GM12875 (cell line): Measurements from ENCODE around the gene U2AF1L4.

ENCODE experiments used
- H3K4me3 ChIP-seq: one replicate; pipeline ENCODE4 v1.5.1; 2011; ENCODE audit warnings: low read depth, low read length, control low read depth
- CTCF ChIP-seq: IDR thresholded peaks from 2 replicates; pipeline ENCODE4 v1.5.1; 2011; ENCODE audit warnings: low read depth, mild to moderate bottlenecking, control low read depth, inconsistent platforms, low read length, moderate library complexity, borderline replicate concordance; ENCODE audit not compliant: insufficient read depth

The U2AF1L4 gene

GRCh38 chr19:35717665-35718344 lies 27.4 kb downstream of the U2AF1L4 start, which contains the start of gene KMT2B:
Gene KMT2B, plus strand, starts transcription at chr19:35718003. Its CDS starts 16 bp downstream, at chr19:35718019.
- peak within 1 kb of the TSS; percentile 84 for H3K4me3 ChIP-seq
- TF ChIP-seq CTCF, result no peak

DNA sequence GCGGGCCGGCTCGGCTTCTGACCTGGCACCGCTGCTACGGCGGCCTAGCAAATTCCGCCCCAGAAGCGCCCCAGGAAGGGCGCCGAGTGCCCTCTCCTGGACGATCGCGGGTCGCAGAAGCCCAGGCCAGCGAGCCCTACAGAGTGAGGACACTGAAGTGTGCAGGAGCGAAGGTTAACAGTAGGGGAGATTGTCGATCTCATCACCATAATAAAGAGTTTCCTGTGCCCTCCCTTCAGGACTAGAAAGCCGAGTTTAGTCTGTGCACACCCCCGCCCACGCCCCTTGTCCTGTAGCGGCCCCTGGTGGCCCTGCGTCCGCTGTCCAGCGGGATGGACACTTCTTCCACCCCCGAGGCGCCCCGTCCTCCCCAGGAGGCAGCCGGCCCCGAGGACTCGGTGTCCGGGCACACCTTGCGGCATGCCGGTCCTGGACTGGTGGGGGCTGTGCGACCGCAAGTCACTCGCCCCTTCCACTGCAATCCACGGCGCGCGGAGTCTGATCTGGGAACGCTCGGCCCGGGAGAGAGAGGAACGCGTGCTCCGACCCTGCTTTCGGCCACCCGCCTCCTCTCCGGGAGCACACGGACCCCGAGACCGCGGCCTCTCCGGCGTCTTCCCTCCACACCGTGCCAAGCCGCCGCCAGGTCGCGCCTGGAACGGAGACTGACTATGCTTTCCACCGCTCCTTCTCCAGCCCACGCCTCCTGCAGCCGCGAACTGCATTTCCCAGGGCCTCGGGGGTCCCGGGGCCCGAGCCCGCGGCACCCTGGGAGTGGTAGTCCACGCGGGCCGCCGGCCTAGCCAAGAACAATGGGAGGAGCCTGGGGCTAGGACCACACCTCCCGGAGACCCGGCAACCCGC lies 28.2 kb downstream of the U2AF1L4 start:
- TF ChIP-seq CTCF, result peak; percentile 75

GRCh38 chr19:35715981-35716800 lies 29.0 kb downstream of the U2AF1L4 start:
- H3K4me3 ChIP-seq, result peak overlapping the region; percentile 84
- TF ChIP-seq CTCF, result no peak

More for the DNA sequence above, 28.2 kb downstream of the U2AF1L4 start:
- H3K4me3 ChIP-seq, result peak overlapping the region; percentile 84

DNA sequence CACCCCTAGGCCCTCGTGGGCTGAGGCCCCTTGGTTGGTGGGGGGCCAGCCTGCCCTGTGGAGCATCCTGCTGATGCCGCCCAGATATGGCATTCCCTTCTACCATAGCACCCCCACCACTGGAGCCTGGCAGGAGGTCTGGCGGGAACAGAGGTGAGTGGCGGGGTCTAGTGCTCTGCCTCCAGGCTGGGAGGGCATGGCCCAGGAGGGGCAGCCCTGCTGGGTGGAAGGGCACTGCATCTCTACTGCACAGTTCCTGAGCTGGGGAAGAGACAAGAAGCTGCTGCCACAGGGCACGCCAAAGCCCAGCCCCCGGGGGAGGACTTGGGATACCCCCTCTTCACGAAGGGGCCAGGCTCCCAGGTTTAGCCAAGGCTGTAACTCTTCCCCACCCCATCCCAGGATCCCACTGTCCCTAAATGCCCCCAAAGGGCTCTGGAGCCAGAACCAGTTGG lies 29.8 kb downstream of the U2AF1L4 start:
- peak overlapping the region; percentile 84 for H3K4me3 ChIP-seq
- TF ChIP-seq CTCF, result no peak

GRCh38 chr19:35714601-35715354 lies 30.4 kb downstream of the U2AF1L4 start:
- H3K4me3 ChIP-seq, result peak overlapping the region; percentile 57

More at GRCh38 chr19:35714601-35715354, 30.4 kb downstream of the U2AF1L4 start:
- TF ChIP-seq CTCF, result peak; percentile 57
